WI38 (cell line): ENCODE measurements around the gene EVC2.
"Not testable (repeated sequence)": the region's sequence is repeated elsewhere in the genome, so short reads cannot be mapped to it uniquely, and the experiment has no call there.

Experiments used
- H3K4me3 ChIP-seq: 2 replicates; pipeline ENCODE4 v1.5.1; 2011; ENCODE audit warnings: low read depth, mild to moderate bottlenecking, control low read depth, low read length
- TF ChIP-seq, protein P1 (sequence below): IDR thresholded peaks from 2 replicates; pipeline ENCODE4 v1.5.1; 2012; ENCODE audit warnings: low read depth, mild to moderate bottlenecking, control low read depth, low read length

EVC2 gene

DNA sequence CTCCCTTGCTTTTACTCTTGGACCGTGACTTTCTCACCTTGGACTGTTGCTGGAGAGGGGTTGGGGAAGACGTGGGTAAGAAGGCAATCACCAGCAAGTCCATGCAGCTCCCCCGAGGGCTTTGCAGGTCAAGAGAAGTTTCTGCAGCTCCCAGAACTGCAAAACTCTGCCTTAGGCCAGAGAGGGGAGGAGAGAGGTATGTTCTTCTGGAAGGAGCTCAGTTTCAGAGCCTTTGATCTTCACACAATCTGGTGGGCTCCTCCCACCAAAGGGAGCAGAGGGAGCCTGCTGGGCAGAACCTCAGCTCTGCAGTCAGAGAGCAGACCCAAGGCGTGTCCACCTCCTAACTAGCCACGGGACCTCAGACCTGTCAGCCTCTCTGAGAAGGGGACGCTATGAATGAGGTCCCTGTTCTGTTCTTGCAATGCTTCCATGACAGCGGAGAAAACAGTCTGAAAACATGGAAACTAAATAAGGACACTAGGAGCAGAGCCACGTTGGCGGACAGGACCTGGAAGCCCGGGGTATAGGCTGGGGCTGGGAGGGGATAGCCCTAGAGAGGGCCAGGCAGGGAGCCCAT, 92.8 kb downstream of the EVC2 start:
- TF ChIP-seq, protein P1, sequence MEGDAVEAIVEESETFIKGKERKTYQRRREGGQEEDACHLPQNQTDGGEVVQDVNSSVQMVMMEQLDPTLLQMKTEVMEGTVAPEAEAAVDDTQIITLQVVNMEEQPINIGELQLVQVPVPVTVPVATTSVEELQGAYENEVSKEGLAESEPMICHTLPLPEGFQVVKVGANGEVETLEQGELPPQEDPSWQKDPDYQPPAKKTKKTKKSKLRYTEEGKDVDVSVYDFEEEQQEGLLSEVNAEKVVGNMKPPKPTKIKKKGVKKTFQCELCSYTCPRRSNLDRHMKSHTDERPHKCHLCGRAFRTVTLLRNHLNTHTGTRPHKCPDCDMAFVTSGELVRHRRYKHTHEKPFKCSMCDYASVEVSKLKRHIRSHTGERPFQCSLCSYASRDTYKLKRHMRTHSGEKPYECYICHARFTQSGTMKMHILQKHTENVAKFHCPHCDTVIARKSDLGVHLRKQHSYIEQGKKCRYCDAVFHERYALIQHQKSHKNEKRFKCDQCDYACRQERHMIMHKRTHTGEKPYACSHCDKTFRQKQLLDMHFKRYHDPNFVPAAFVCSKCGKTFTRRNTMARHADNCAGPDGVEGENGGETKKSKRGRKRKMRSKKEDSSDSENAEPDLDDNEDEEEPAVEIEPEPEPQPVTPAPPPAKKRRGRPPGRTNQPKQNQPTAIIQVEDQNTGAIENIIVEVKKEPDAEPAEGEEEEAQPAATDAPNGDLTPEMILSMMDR, result no peak
- no peak overlapping the region for H3K4me3 ChIP-seq

DNA sequence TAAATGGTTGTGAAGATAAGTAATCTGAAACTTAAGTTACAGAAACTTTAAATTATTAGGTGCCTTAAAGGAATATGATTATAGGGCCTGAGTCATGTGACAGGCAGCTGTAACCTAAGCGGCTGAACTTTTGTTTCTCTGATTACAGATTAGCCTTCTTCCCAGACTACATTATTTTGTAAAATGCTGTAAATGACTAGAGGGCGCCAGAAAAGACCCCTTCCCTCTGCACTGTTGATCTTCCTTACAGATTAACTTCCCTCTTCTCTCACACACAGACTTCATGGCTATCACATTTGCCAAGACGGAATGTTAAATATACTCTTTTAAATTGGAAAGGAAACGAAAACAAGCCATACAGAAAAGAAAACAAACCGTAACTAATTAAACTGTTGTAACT, 96.6 kb downstream of the EVC2 start:
- H3K4me3 ChIP-seq, result no peak overlapping the region
- TF ChIP-seq, protein P1, result no peak

DNA sequence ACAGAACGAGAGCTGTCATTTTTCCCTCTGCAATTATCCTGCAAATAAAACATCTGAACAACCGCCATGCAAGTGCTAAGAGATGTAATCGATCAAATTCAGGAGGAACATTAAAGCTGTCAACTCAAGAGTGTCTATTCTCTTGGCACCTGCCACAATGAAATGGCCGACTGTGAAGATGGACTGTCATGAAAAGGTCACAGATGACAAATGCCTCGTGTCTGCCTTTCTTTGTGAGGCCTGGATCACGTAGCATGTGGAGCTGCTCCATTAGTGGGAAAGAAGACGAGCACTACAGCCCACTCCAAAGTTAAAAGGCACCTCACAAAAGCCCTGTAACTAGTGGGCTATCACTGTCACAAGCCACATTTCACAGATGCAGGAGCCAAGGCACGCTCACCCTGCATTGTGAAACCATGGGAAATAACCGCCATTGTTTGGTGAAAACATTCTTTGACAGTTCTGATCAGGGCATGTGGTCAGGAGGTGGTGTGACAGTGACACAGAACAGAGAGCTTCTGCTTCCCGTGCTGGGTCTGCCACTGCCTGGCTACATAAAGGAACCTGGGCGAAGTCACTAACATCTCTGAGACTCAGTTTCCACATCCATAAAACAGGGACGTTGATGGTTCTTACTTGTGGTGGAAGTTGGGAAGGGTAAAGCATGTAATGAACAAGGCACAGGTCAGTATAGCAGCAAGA, 98.9 kb downstream of the EVC2 start:
- TF ChIP-seq, protein P1, result no peak
- H3K4me3 ChIP-seq, result no peak overlapping the region

DNA sequence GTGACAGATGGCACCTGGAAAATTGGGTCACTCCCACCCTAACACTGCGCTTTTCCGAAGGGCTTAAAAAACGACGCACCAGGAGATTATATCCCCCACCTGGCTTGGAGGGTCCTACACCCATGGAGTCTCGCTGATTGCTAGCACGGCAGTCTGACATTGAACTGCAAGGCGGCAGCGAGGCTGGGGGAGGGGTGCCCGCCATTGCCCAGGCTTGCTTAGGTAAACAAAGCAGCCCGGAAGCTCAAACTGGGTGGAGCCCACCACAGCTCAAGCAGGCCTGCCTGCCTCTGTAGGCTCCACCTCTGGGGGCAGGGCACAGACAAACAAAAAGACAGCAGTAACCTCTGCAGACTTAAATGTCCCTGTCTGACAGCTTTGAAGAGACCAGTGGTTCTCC, 114.5 kb downstream of the EVC2 start:
- H3K4me3 ChIP-seq, result not testable (repeated sequence)

DNA sequence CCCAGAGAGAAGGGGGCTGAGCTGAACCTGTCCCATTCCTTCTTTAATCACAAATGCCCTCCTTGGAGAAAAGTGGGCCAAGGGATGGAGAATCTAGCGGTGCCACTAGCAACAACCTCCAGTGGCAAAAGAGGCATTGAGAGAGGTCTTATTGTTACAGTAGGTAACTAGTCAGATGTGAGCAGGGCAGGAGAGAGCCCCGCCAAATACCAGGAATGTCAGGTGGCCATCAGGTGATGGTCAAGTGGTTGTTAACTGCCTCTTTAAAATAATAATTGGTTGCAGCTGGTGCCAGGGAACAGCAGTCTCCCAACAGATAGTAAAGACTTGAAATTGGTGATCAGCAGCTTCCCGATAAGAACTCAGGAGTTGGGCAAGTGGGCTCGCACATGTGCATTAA, 116.1 kb downstream of the EVC2 start:
- TF ChIP-seq, protein P1, result no peak
- no peak overlapping the region for H3K4me3 ChIP-seq

DNA sequence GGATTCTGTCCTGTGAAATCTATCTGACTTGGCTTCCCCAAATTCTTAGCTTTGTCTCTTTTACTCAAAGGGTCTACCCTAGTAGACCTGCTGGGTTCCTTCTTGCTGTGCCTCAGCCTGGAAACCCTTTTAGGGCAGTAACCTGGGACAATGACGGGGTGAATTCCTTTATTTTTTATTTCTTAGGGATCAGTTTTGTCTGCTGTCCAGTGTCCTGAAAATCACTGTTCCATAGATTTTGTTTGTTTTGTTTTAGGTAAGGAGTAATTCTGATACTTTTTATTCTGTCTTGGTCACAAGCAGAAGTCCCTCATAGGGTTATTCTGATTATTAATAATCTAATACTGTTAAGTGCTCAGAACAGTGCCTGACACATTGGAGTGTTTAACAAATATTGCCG, 118.9 kb downstream of the EVC2 start:
- H3K4me3 ChIP-seq, result no peak overlapping the region
- TF ChIP-seq, protein P1, result no peak

DNA sequence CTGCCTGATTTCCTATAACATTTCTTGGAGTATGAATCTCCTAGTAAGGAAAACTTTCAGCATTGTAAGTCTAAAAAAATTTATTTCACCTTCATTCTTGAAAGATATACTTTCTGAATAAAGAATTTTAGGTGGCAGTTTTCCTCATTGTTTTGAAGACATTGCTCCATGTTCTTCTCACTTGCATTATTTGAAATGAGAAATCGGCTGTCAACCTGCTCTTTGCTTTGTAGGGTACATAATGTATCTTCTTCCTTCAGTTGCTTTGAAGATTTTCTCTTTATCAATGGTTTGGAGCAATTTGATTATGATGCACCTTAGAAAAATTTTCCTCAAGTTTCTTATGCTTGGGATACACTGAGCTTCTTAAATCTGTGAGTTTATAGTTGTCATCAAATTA, 120.3 kb downstream of the EVC2 start:
- TF ChIP-seq, protein P1, result no peak

DNA sequence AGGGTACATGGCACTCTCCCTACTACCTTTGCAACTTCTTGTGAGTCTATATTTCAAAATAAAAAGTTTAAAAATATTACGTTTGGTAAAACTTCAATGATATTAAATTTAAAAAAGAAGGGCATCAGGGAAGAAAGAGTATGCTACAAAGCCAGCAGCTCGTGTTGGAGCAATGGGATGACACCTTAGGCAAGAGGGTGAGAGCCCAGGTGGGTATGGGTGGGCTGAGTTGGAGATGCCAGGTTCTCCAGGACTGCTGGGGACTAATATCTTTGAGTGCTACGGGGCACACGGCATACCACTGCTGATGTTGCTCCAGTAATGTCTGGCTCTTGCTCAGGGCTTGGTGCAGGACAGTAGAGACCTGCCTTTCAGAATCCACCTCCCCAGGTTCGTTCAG, 132.4 kb downstream of the EVC2 start:
- TF ChIP-seq, protein P1, result no peak
- no peak overlapping the region for H3K4me3 ChIP-seq

More for the DNA sequence above, 120.3 kb downstream of the EVC2 start:
- H3K4me3 ChIP-seq, result no peak overlapping the region
